ENCODE data around the gene LAMB4.

DNA sequence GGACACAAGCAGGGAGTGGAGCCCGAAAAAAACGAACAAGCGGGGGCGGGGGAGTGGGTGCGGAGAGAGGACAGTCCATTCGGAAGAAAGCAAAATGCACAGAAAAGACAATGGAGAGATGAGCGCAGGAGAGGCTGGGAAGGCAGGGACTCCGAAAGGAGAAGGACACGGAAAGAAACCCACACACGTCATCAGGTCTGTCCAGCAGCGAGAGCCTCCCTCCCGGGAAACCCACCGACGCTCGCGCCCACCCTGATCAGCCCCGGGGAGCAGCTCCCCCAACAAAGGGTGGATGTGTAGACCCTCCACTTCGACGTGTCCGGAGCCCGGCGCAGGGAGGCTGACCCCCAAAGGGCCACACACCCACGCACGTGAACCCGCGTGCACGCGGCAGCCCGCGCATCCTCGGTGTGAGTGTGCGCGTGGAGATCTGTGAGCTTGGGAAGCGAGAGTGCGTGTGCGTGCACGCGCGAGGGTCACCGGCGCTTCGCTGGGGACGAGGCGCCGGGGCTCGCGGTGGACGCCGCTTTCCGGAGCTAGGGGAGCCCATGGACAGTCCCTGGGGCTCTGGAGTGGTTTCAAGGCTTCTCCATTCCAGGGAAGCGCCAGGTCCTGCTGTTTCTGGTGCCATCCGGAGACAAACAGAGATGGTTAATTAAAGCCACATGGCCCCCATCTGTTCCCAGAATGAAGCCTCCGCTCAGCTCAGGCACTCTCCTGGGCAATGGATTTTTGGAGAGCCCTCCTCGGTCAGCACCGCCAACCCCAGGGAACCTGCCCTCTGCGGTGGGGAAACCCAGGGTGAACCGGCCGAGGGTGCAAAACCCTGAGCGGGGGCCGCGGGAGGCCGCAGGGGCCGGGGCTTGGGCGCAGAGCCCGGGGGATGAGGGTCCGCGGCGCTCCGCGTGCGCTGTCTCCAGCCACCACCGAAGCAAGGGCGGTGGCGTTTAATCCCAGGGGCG, 128.1 kb downstream of the LAMB4 start:
- no peak for TF ChIP-seq ELF4 (IDR thresholded peaks at IDR 0.05)
- TF ChIP-seq NFRKB (IDR thresholded peaks at IDR 0.05): no peak
- TF ChIP-seq TARDBP (IDR thresholded peaks at IDR 0.05): no peak
- no peak for TF ChIP-seq SUZ12 (IDR thresholded peaks at IDR 0.05)
- TF ChIP-seq, protein P1, sequence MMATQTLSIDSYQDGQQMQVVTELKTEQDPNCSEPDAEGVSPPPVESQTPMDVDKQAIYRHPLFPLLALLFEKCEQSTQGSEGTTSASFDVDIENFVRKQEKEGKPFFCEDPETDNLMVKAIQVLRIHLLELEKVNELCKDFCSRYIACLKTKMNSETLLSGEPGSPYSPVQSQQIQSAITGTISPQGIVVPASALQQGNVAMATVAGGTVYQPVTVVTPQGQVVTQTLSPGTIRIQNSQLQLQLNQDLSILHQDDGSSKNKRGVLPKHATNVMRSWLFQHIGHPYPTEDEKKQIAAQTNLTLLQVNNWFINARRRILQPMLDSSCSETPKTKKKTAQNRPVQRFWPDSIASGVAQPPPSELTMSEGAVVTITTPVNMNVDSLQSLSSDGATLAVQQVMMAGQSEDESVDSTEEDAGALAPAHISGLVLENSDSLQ (IDR thresholded peaks at IDR 0.05): no peak
- TF ChIP-seq FOXM1 (IDR thresholded peaks at IDR 0.05; ENCODE audit: borderline replicate concordance): no peak
- no peak for TF ChIP-seq L3MBTL2 (conservative IDR thresholded peaks at IDR 0.05)
- TF ChIP-seq SP1 (IDR thresholded peaks at IDR 0.05): no peak
- no peak for TF ChIP-seq FOXK2 (IDR thresholded peaks at IDR 0.05)
- no peak for TF ChIP-seq FOXA1 (IDR thresholded peaks at IDR 0.05)
- TF ChIP-seq ZNF384 (IDR thresholded peaks at IDR 0.05): no peak
- no peak for TF ChIP-seq BHLHE40 (IDR thresholded peaks at IDR 0.05; ENCODE audit: borderline replicate concordance)
- TF ChIP-seq LEF1 (IDR thresholded peaks at IDR 0.05; ENCODE audit: borderline replicate concordance): no peak
